CD4-positive, alpha-beta T cell (primary cell): ENCODE results near the gene FUZ. TPM values are rescaled to one million over a fixed set of nuclear protein-coding genes. Genes with fewer than 3 reads are reported as not detected.
A peak's percentile ranks its signal among the peaks of the same experiment; 100 is the strongest.

Experiments used
- ATAC-seq: fragments of 200-7000 bp; cut with Tn5 transposase; one replicate; pipeline ENCODE4 v1.10.0; 2022; ENCODE audit warnings: mild to moderate bottlenecking; ENCODE audit not compliant: poor library complexity
- CTCF ChIA-PET: fragments of 350-600 bp; sonication (Branson Sonifier 250); formaldehyde crosslinking; loops from one replicate; lab custom pipeline; 2021; ENCODE audit warnings: antibody characterized with exemption, inconsistent platforms; lab: Charles Lee
- POLR2A ChIA-PET: fragments of 350-600 bp; sonication (Branson Sonifier 250); formaldehyde crosslinking; loops from one replicate; lab custom pipeline; 2021; ENCODE audit warnings: antibody characterized with exemption, inconsistent platforms; lab: Charles Lee
- DNase-seq, 14 experiments: peaks; one replicate each; pipeline ENCODE4 v3.0.0-alpha.2; 2013 to 2020; ENCODE audit warnings: mixed read lengths in 2 of 14
- H3K27ac ChIP-seq, 2 donors: one replicate each; pipeline versions ENCODE4 v1.5.1 to v1.7.0; 2013; ENCODE audit warnings: low read length in 2 of 2, low read depth in 1 of 2, mild to moderate bottlenecking in 1 of 2
- H3K27me3 ChIP-seq, 2 experiments: 1 replicate in 1 of 2; 2 replicates in 1 of 2; pipeline versions ENCODE4 v1.6.1 to v1.7.0; 2013; ENCODE audit warnings: low read length in 2 of 2, control low read depth in 1 of 2, mild to moderate bottlenecking in 1 of 2, moderate library complexity in 1 of 2; ENCODE audit not compliant: insufficient read depth in 2 of 2, control insufficient read depth in 1 of 2
- H3K36me3 ChIP-seq: one replicate; pipeline ENCODE4 v1.6.1; 2013; ENCODE audit warnings: low read length, control low read depth; ENCODE audit not compliant: insufficient read depth
- H3K4me1 ChIP-seq: one replicate; pipeline ENCODE4 v1.6.1; 2013; ENCODE audit warnings: low read length, control low read depth; ENCODE audit not compliant: insufficient read depth
- H3K4me3 ChIP-seq: one replicate; pipeline ENCODE4 v1.5.1; 2013; ENCODE audit warnings: mild to moderate bottlenecking, low read length, moderate library complexity
- H3K9me3 ChIP-seq, 2 experiments: 1 replicate in 1 of 2; 2 replicates in 1 of 2; pipeline versions ENCODE4 v1.6.1 to v1.7.0; 2013; ENCODE audit warnings: low read length in 2 of 2, mild to moderate bottlenecking in 2 of 2, control low read depth in 1 of 2, moderate library complexity in 1 of 2; ENCODE audit not compliant: control insufficient read depth in 1 of 2, insufficient read depth in 1 of 2
- H3K27ac Mint-ChIP-seq: one replicate; pipeline ENCODE4 v1.8.0; 2020; ENCODE audit warnings: mixed read lengths
- H3K27me3 Mint-ChIP-seq: one replicate; pipeline ENCODE4 v1.8.0; 2021; ENCODE audit warnings: mixed read lengths
- H3K36me3 Mint-ChIP-seq: one replicate; pipeline ENCODE4 v1.8.0; 2021; ENCODE audit warnings: low read depth, mixed read lengths
- H3K4me1 Mint-ChIP-seq: one replicate; pipeline ENCODE4 v1.8.0; 2021; ENCODE audit warnings: low read depth, mixed read lengths
- H3K4me3 Mint-ChIP-seq: one replicate; pipeline ENCODE4 v1.8.0; 2020; ENCODE audit warnings: mild to moderate bottlenecking, mixed read lengths
- H3K9me3 Mint-ChIP-seq: one replicate; pipeline ENCODE4 v1.8.0; 2020; ENCODE audit warnings: mixed read lengths
- CTCF ChIP-seq: fragments of 200-600 bp; IDR thresholded peaks from one replicate; pipeline ENCODE4 v1.8.0; 2022; ENCODE audit warnings: antibody characterized with exemption, mild to moderate bottlenecking
- intact Hi-C, 2 experiments: fragments of 100-400 bp; cut with DNase I in 1 of 2; cut with micrococcal nuclease in 1 of 2; formaldehyde crosslinking; loops; one replicate each; pipeline versions ENCODE4 v1.15.1 to v1.9.0; 2023 to 2025; cut with DNase I, micrococcal nuclease
- total RNA-seq, 174 experiments: library from RNA in 2 of 174; stranded (reverse) in 2 of 174; gene quantifications; one replicate each; pipeline ENCODE4 v1.2.3 and lab custom pipeline; 2021 to 2026

FUZ gene
- total RNA-seq, 2 experiments from 2014 or later, result 14.9 to 15.2 TPM

GRCh38 chr19:49861541-49862378 lies 48.7 kb upstream of the FUZ start:
- Mint-ChIP-seq H3K9me3 (no peaks in the 10 kb centered on the region), H3K36me3 (peaks cover 54% of the 10 kb centered on the region), H3K4me3 (peak overlapping the region; percentile 45), H3K4me1 (peaks cover 16% of the 10 kb centered on the region), H3K27me3 (no peaks in the 10 kb centered on the region), H3K27ac (no peak overlapping the region)
- ChIA-PET POLR2A (interaction anchor here (0.8 to 1.2 kb wide), 2 partner anchors 8 to 11 kb away, joined by 3 to 4 read pairs; partner anchors contain the start of gene PTOV1), CTCF (no interaction called here)
- no peaks in the 10 kb centered on the region for H3K9me3 ChIP-seq
- no peak overlapping the region for H3K27ac ChIP-seq
- no peak for ATAC-seq
- peaks cover 24% of the 10 kb centered on the region for H3K4me1 ChIP-seq
- peaks cover 74% of the 10 kb centered on the region for H3K36me3 ChIP-seq
- no peak for TF ChIP-seq CTCF
- DNase-seq, result no peak
- H3K4me3 ChIP-seq, result no peak overlapping the region
- H3K27me3 ChIP-seq, result no peaks in the 10 kb centered on the region
- intact Hi-C loops, result no loop called here

DNA sequence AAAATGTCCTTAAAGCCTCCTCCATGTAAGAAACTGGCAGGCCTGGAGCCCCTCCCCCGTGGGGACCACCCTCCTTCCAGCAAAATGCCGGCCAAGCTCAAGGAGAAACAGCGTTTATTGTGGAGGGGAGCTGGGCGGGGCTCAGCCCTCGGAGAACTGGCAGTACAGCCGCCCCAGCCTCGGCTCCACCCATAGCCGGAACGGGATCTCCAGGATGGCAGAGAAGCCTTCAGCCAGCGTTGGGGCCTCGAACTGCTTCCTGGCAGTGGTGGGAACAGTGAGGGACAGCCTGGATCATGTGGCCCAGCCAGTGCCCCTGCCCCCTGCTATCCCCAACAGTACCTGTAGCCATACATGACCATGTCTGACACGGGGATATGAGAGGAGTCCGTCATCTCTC lies 48.0 kb upstream of the FUZ start:
- POLR2A ChIA-PET, result interaction anchor here (0.6 to 1.2 kb wide), 3 partner anchors 8 to 73 kb away, joined by 3 to 4 read pairs (median 3); partner anchors contain the start of gene PTOV1
- H3K36me3 Mint-ChIP-seq, result peaks cover 48% of the 10 kb centered on the region

More for the DNA sequence above, 48.0 kb upstream of the FUZ start:
- no peak for TF ChIP-seq CTCF
- intact Hi-C loops, result no loop called here
- no peak overlapping the region for H3K27ac Mint-ChIP-seq
- H3K4me1 Mint-ChIP-seq, result peaks cover 9% of the 10 kb centered on the region
- no peaks in the 10 kb centered on the region for H3K9me3 ChIP-seq
- no peaks in the 10 kb centered on the region for H3K9me3 Mint-ChIP-seq
- no peak overlapping the region for H3K27ac ChIP-seq
- CTCF ChIA-PET, result no interaction called here
- no peak for DNase-seq
- H3K36me3 ChIP-seq, result peaks cover 76% of the 10 kb centered on the region
- H3K4me3 ChIP-seq, result no peak overlapping the region
- ATAC-seq, result no peak
- H3K4me1 ChIP-seq, result peaks cover 17% of the 10 kb centered on the region
- H3K4me3 Mint-ChIP-seq, result no peak overlapping the region
- H3K27me3 Mint-ChIP-seq, result no peaks in the 10 kb centered on the region
- H3K27me3 ChIP-seq, result no peaks in the 10 kb centered on the region
